H7 (cell line): ENCODE results near the gene PLEKHG4B. TPM values are rescaled to one million over a fixed set of nuclear protein-coding genes. Genes with fewer than 3 reads are reported as not detected.
A peak's percentile ranks its signal among the peaks of the same experiment; 100 is the strongest.
"Not testable (repeated sequence)": the region's sequence is repeated elsewhere in the genome, so short reads cannot be mapped to it uniquely, and the experiment has no call there.

Experiments
- DNase-seq: peaks from one replicate; pipeline ENCODE4 v3.0.0; 2012
- H3K27me3 ChIP-seq: 2 replicates; pipeline ENCODE4 v1.6.0; 2011; ENCODE audit warnings: mild to moderate bottlenecking, low read length; ENCODE audit not compliant: control insufficient read depth, insufficient read depth
- H3K36me3 ChIP-seq: replicated peaks from 2 replicates; pipeline ENCODE4 v1.5.1; 2011; ENCODE audit warnings: low read length; ENCODE audit not compliant: control insufficient read depth, insufficient read depth
- H3K4me3 ChIP-seq: 2 replicates; pipeline ENCODE4 v1.5.1; 2011; ENCODE audit warnings: low read depth, mild to moderate bottlenecking, control low read depth, low read length, moderate library complexity; ENCODE audit not compliant: insufficient read depth
- total RNA-seq: library from RNA; depleted of rRNA; stranded (reverse); fragments of >200 nt; shearing (Covaris generic); gene quantifications from 2 replicates; pipeline ENCODE4 v1.2.3, GENCODE V29; 2014

Gene PLEKHG4B
- total RNA-seq, 1 experiment from 2014 or later = 34.1 TPM

DNA sequence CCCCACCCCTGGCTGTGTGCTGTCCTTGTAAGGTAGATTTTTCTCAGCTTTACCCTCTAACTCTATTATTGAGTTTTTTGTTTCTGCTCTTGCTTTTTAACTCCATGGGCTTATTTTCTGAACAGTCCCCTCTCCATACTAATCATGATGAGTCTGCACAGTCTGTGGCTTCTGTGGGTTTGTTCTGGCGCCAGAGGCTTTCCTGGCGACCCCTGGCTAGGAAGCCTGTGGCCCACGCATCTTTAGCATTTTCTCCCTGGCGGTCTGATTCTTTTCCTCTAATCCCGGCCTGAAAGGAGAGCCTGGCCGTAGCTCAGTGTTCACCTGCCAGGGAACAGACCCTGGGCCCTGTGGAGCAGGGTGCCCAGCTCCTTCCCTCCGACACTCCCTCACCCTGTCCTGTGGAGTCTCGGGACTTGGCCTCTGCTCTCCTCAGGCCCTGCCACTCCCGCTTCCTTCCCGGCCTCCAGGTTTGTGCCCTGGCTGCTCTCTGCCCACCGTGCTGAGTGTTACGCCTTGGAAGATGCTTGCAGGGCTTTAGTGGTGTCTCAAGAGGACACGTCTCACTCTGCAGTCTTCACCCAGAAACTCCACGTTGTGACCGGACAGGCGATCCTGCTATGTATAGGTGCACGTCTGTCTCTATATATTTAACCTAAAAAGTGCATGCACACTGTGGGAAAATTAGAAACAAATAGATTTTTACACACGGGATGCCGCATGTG, 67.6 kb downstream of the PLEKHG4B start:
- DNase-seq = peak; percentile 46
- no peak overlapping the region for H3K4me3 ChIP-seq
- no peaks in the 10 kb centered on the region for H3K27me3 ChIP-seq
- H3K36me3 ChIP-seq = peaks cover 29% of the 10 kb centered on the region

DNA sequence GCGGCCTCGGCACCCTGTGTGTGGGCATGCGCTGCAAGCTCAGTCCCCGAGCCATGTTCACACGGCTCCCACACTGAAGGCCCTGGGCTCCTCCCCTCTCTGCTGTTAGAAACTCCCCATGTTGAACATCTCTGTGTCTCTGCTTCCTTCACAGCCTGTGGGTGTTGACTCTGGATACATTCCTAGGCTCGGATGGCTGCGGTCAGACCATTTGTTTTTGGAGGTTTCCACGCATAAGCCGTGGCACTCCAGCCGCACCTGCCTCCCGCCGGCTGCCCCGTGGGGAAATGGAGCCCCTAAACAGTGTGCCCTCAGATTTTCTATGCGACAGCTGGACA, 68.2 kb downstream of the PLEKHG4B start:
- no peak overlapping the region for H3K4me3 ChIP-seq
- H3K36me3 ChIP-seq = peaks cover 23% of the 10 kb centered on the region
- peak; percentile 45 for DNase-seq

DNA sequence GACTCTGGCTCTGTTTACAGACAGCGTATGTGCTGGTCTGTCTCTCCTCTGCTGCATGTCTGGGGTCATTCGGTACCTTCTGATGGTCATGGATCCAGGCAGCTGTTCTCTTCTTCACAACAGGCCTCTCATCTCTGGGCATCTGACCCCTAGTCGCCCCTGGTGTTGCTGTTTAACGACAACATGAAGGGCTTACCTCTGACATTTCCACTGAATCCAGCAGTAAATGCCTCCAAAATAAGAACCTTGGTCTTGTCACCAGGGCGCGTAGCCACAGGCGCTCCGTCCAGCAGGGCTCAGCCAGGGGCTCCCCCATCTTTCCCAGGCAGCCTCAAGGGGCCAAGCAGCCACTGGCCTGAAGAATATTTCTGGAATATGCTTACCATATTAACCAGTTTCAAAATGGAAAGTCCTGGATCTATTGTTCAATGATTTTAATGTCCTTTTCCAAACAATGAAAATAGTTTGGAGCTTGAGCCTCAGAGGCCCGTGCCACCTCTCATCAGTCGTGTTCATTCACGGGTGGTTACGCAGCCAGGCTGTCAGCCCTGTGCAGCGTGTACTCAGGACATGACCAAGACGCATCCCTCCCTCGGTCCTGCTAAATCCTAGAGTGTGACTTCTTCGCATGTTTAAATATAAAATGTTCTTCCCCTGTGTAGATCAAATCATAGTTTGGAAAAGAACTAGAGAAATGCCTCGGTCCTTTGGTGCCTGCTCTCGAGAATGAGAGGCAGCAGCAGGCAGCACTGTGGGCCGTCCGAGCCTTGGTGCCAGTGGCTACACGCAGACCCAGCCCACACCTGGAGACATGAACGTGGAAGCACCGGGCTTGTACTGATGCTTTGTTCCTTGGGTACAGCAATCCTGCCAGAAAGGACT, 69.2 kb downstream of the PLEKHG4B start:
- DNase-seq = peak; percentile 34
- Histone ChIP-seq H3K36me3 (peaks cover 14% of the 10 kb centered on the region), H3K4me3 (no peak overlapping the region), H3K27me3 (no peaks in the 10 kb centered on the region)

More for the DNA sequence above, 68.2 kb downstream of the PLEKHG4B start:
- no peaks in the 10 kb centered on the region for H3K27me3 ChIP-seq

DNA sequence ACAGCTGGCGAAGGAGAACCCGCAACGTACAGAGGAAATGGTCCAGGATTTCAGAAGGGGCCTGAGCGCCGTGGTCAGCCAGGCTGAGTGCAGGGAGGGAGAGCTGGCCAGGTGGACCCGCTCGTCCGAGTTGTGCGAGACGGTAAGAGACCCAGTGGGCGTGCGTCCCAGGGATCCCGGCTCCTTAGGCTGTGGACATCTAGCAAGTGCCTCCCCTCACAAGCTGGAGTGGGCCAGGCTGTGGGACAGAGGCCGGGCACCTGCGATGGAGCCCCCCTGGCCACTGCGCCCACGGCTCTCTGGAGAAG, 69.8 kb downstream of the PLEKHG4B start:
- H3K36me3 ChIP-seq = peaks cover 10% of the 10 kb centered on the region
- DNase-seq = peak; percentile 50
- no peak overlapping the region for H3K4me3 ChIP-seq
- no peaks in the 10 kb centered on the region for H3K27me3 ChIP-seq

DNA sequence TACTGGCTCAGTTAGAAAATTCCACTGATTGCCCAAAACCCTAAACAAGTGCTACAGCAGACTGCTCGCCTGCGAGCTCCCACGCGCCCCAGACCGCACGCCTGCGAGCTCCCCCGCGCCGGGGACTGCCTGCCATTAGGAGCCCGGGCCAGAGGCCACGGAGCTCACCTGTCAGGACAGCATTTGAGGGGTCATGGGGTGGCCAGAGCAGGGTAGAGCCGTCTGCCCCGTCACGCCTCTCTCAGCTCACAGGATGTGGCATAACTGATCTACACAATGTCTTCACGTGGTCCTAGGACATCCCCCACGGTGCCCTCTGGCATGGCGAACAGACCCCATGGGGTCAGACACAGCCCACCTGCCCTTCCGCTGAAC, 70.2 kb downstream of the PLEKHG4B start:
- Histone ChIP-seq H3K36me3 (peaks cover 8% of the 10 kb centered on the region), H3K27me3 (no peaks in the 10 kb centered on the region), H3K4me3 (no peak overlapping the region)
- peak; percentile 55 for DNase-seq

DNA sequence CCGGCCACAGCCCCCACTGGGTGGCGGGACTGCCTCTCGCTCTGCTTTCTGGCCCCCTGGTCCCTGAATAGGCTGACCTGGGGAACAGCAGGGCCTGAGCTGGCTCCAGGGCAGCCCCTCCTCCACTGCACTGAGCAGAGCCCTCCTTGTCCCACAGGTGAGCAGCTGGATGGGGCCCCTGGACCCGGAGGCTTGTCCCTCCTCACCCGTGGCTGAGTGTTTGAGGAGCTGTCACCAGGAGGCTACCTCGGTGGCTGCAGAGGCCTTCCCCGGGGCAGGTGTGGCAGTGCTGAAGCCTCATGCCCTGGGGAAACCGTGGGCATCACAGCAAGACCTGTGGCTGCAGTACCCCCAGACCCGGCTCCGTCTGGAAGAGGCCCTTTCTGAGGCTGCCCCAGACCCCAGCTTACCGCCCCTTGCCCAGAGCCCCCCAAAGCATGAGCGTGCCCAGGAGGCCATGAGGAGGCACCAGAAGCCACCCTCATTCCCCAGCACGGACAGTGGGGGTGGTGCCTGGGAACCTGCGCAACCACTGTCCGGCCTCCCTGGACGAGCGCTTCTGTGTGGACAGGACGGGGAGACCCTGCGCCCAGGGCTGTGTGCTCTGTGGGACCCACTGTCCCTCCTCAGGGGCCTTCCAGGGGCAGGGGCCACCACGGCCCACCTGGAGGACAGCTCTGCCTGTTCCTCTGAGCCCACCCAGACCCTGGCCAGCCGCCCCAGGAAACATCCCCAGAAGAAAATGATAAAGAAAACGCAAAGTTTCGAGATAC, 70.8 kb downstream of the PLEKHG4B start:
- Histone ChIP-seq H3K36me3 (peaks cover 5% of the 10 kb centered on the region), H3K27me3 (no peaks in the 10 kb centered on the region), H3K4me3 (no peak overlapping the region)
- peak; percentile 51 for DNase-seq

DNA sequence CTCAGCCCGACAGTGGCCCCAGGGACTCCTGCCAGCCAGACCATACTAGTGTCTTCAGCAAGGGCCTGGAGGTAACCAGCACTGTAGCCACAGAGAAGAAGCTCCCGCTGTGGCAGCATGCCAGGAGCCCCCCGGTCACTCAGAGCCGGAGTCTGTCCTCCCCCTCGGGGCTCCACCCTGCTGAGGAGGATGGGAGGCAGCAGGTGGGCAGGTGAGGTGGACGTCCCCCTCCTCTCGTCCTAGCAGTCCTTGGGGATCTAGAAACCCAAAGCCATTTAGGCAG, 71.3 kb downstream of the PLEKHG4B start:
- peak; percentile 41 for DNase-seq
- peaks cover 5% of the 10 kb centered on the region for H3K36me3 ChIP-seq
- no peaks in the 10 kb centered on the region for H3K27me3 ChIP-seq
- H3K4me3 ChIP-seq = no peak overlapping the region

DNA sequence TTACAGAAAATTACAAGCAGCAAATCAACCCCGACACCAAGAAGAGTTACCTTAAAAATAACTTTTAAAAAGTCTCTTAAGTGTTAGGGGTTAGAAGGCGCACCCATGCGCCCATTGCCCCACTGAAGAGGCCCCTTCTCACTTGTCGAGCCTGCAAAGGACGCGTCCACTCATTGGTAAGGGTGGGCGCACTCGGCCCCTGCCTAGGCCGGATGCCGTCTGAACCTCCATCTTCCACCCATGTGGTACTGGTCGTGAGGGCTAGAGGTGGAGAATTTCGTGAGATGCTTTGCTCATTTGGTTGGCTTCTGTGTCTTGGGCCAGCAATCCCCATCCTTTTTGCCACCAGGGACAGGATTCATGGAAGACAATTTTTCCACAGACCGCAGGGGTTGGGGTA, 71.9 kb downstream of the PLEKHG4B start:
- no peak for DNase-seq
- H3K27me3 ChIP-seq = no peaks in the 10 kb centered on the region
- no peak overlapping the region for H3K4me3 ChIP-seq
- H3K36me3 ChIP-seq = peaks cover 5% of the 10 kb centered on the region

DNA sequence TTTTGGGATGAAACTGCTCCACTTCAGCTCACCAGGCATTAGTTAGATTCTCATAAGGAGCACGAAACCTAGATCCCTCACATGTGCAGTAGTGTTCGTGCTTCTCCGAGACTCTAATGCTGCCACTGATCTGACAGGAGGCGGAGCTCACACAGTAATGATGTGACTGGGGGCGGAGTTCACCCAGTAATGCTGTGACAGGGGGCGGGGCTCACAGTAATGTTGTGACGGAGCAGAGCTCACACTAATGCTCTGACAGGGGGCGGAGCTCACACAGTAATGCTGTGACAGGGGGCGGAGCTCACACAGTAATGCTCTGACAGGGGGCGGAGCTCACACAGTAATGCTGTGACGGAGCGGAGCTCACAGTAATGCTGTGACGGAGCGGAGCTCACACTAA, 72.3 kb downstream of the PLEKHG4B start:
- H3K36me3 ChIP-seq = peaks cover 5% of the 10 kb centered on the region
- no peak overlapping the region for H3K4me3 ChIP-seq
- no peak for DNase-seq
- no peaks in the 10 kb centered on the region for H3K27me3 ChIP-seq

DNA sequence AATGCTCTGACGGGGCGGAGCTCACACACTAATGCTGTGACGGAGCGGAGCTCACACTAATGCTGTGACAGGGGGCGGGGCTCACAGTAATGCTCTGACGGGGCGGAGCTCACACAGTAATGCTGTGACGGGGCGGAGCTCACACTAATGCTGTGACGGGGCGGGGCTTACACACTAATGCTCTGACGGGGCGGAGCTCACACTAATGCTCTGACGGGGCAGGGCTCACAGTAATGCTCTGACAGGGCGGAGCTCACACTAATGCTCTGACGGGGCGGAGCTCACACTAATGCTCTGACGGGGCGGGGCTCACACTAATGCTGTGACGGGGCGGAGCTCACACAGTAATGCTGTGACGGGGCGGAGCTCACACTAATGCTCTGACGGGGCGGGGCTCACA, 72.8 kb downstream of the PLEKHG4B start:
- not testable (repeated sequence) for H3K4me3 ChIP-seq, H3K36me3 ChIP-seq, H3K27me3 ChIP-seq, DNase-seq

DNA sequence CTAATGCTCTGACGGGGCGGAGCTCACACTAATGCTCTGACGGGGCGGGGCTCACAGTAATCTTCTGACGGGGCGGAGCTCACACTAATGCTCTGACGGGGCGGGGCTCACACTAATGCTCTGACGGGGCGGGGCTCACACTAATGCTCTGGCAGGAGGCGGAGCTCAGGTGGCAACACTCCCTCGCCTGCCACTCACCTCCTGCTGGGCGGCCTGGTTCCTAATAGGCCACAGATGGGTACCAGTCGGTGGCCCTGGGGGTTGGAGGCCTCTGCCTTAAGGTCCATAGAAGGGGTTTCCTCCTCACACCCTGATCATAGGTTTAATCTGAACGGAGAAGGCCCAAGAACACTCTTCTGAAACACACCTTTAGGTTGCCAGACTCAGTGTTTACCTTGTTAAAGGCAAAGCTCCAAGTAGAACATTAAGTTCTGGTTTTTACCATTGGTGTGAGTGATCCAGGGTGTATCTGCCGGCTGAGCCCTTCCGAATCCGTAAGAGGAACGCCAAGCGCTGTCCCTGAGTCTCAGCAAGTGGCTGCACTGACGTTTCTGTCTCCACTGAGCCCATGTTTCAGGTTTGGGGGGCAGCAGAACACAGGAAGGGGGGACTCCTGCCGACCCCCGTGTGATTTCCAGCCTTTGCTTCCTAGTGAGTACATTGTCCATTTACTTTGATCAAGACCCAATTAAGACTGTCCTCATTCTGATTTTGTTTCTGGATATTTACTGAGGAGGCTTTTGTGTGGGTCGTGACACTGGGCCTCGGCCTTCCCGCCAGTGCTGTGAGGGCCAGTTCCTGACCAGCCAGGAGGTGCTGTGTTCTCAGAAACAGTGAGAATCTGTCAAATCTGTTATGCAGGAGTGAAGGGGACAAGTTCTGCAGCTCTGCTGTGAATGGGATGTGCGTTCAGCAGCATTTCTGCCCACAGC, 74.7 kb downstream of the PLEKHG4B start:
- H3K27me3 ChIP-seq = no peaks in the 10 kb centered on the region
- no peaks in the 10 kb centered on the region; the same call in 1 of the 2 replicates for H3K36me3 ChIP-seq
- peak; percentile 58 for DNase-seq
- no peak overlapping the region for H3K4me3 ChIP-seq

DNA sequence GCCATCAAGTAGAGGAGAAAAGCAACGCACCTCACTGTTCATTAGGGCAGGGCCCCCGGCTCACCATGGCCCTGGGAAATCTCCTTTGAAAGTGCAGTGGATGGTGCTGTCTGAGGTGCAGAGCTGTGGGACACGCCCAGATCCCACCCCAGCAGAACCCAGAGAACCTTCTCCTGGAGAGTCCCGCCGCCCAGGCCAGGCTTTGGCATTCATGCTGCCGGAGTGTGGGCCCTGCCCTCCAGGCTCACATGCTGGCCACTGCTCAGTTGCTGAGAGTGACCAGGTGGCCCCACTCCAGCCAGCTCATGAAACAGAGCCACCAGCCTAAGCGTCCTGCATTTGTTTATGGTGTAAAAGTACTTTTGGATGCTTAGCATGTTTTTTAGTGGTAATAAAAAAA, 75.5 kb downstream of the PLEKHG4B start:
- peak; percentile 59 for DNase-seq
- Histone ChIP-seq H3K27me3 (no peaks in the 10 kb centered on the region), H3K4me3 (no peak overlapping the region), H3K36me3 (no peaks in the 10 kb centered on the region; the same call in 1 of the 2 replicates)

DNA sequence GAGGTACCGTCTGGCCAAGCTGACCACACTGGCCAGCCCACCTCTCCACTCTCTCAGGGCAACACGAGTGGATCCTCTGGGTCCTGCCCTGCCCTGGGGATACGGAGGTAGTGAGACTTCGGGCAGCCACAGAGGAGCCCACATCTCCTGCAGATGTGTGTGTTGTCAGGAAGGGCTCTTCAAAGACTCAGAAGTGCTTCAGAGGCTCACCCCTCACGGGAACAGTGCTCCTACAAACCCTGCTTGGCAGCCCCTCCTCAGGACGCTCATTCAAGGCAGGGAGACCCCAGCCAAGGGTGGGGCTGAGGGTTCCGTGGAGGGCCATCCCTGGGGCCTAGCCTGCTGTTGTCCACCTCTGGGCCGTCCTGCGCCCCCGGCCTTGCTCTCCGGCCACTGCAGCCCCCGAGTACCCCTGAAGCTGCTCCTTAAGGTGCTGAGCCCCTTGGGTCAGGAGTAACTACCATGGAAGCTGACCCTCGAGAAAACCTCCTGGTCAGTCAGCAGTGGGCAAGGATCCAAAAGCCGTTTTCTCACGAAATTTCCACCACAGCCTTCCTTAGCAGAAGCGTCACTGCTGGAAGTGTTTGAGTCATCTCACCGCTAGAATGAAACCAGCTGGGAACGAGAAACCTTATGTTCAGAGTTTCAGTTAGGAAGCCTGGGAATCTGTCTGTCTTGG, 76.2 kb downstream of the PLEKHG4B start:
- DNase-seq = peak; percentile 54
- Histone ChIP-seq H3K27me3 (no peaks in the 10 kb centered on the region), H3K36me3 (no peaks in the 10 kb centered on the region; the same call in 1 of the 2 replicates), H3K4me3 (no peak overlapping the region)
